Measurements from ENCODE around the gene CCDC89. TPM values are rescaled to one million over a fixed set of nuclear protein-coding genes. Genes with fewer than 3 reads are reported as not detected.

The CCDC89 gene
- total and polyA plus RNA-seq, 12 donors = 0.61 to 2.3 (median 1.8) TPM; not detected in 1

- H3K4me1 ChIP-seq (replicated peaks in 1 of 2) = peaks cover 37 to 52% of the 10 kb centered on the region in 2 donors
- 0 to 1% (median 1%) methylated on average over 20 to 73 of the region's 73 CpGs for WGBS, 4 donors
- H3K9me3 ChIP-seq (replicated peaks in 1 of 3) = no peaks in the 10 kb centered on the region
- H3K4me3 ChIP-seq = peak overlapping the region; percentile 83 to 96 (median 94)
- TF ChIP-seq CTCF (IDR thresholded peaks at IDR 0.05) (peak; percentile 41 to 69 (median 56)), POLR2A (IDR thresholded peaks at IDR 0.05) (peak; percentile 7 to 22)
- H3K36me3 ChIP-seq (replicated peaks in 1 of 2) = peaks cover 0 to 13% of the 10 kb centered on the region in 2 donors
- H3K27ac ChIP-seq = peak overlapping the region; percentile 98 to 99 (median 98)
- DNase-seq = peak; percentile 76 to 91 (median 83)
- intact Hi-C loops (cut with DNase I) = loop anchor here in 1 of 2 donors (5.0 kb wide), 1 partner anchor 37 kb away; the partner anchor contains the start of genes DLG2 and TMEM126B
- no peaks in the 10 kb centered on the region for H3K27me3 ChIP-seq
Observed at GRCh38 chr11:85663753-85664614, 22.0 kb downstream of the CCDC89 start.

GRCh38 chr11:85663080-85663752, 22.8 kb downstream of the CCDC89 start:
- Histone ChIP-seq H3K4me1 (replicated peaks in 1 of 2) (peaks cover 37 to 60% of the 10 kb centered on the region in 2 donors), H3K27me3 (no peaks in the 10 kb centered on the region), H3K9me3 (replicated peaks in 1 of 3) (no peaks in the 10 kb centered on the region), H3K27ac (peak overlapping the region in 4 of 5 donors; percentile 98 to 99 (median 98)), H3K4me3 (peak overlapping the region; percentile 83 to 96 (median 94)), H3K36me3 (replicated peaks in 1 of 2) (peaks cover 0 to 14% of the 10 kb centered on the region in 2 donors)
- intact Hi-C loops (cut with DNase I) = loop anchor here in 1 of 2 donors (5.0 kb wide), 1 partner anchor 36 kb away; the partner anchor contains the start of genes DLG2 and TMEM126B
- WGBS, 4 donors = 2 to 4% (median 2%) methylated on average over 10 of the region's 10 CpGs
- no peak for DNase-seq
- TF ChIP-seq POLR2A (IDR thresholded peaks at IDR 0.05) = no peak
- TF ChIP-seq CTCF (IDR thresholded peaks at IDR 0.05) = no peak

GRCh38 chr11:85661972-85662664, 23.9 kb downstream of the CCDC89 start:
- Histone ChIP-seq H3K4me3 (peak overlapping the region in 1 of 4 donors; percentile 94), H3K36me3 (replicated peaks in 1 of 2) (peaks cover 0 to 21% of the 10 kb centered on the region in 2 donors), H3K9me3 (replicated peaks in 1 of 3) (no peaks in the 10 kb centered on the region), H3K4me1 (replicated peaks in 1 of 2) (peaks cover 37 to 71% of the 10 kb centered on the region in 2 donors), H3K27me3 (no peaks in the 10 kb centered on the region), H3K27ac (no peak overlapping the region)
- DNase-seq = no peak
- no peak for TF ChIP-seq POLR2A (IDR thresholded peaks at IDR 0.05)
- no peak for TF ChIP-seq CTCF (IDR thresholded peaks at IDR 0.05)
- intact Hi-C loops (cut with DNase I) = loop anchor here in 1 of 2 donors (5.0 kb wide), 1 partner anchor 35 kb away; the partner anchor contains the start of genes DLG2 and TMEM126B
- 5 to 9% (median 7%) methylated on average over 4 of the region's 4 CpGs for WGBS, 4 donors
